GM19238 (cell line): ENCODE measurements around the gene MAP3K20.
A peak's percentile ranks its signal among the peaks of the same experiment; 100 is the strongest.
"Not testable (repeated sequence)": the region's sequence is repeated elsewhere in the genome, so short reads cannot be mapped to it uniquely, and the experiment has no call there.

Experiments used
- DNase-seq: peaks from one replicate; pipeline ENCODE4 v3.0.0; 2011; ENCODE audit warnings: low spot score; ENCODE audit not compliant: insufficient read length

Gene MAP3K20

DNA sequence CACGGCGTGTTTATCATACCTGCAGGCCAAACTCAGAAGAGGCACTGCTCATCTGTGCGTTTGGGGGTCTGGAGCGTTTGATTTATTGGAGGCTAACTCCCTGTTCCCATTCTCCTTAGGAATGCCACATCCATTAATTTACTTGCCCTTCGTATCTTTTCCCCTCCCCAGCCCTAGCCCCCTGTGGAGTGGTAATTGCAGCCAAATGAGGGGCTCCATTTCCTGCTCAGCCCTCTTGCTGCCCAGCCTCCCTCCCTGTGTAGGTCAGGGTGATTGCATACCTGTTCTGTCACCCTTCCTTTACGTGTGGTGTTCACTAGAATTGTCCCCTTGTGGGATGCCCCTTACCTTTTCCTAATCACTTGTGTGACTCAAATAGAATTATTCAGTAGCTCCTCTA lies 120.4 kb downstream of the MAP3K20 start:
- no peak for DNase-seq

DNA sequence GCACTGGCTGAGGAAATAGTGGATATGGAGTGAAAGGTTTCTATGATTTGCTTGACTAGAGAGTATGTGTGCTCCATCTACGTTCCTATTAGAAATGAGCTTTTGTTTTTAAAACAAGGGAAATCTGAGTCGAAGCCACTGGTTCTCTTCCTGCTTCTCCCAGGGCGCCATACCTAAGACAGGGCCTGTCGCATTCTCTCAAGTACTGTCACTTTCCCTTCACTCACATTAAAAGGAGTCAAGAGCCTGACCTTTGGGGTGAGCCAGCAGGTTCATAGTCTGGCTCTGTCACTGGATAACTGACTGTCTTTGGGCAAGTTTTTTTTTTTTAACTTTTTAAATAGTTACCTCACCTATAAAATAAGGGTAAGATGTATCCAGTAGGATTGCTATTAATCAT lies 121.0 kb downstream of the MAP3K20 start:
- no peak for DNase-seq

DNA sequence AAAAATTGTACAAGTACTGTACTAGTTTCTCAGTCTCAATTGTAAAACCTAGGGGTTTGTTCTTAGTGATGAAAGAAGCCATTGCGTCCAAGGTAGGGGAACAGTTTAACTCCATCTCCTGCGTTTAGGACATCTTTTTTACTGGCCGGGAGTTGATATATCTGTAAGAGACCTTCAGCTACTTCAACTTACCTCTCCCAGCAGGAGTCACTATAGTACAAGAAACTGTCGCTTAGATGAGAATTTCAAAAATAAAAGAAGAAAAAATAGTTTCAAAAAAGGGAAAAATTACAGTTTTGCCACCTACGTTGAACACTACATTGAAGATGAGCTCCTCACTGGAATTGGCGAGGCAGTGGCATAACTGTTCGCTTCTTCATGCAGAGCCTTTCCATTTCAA lies 122.7 kb downstream of the MAP3K20 start:
- no peak for DNase-seq

DNA sequence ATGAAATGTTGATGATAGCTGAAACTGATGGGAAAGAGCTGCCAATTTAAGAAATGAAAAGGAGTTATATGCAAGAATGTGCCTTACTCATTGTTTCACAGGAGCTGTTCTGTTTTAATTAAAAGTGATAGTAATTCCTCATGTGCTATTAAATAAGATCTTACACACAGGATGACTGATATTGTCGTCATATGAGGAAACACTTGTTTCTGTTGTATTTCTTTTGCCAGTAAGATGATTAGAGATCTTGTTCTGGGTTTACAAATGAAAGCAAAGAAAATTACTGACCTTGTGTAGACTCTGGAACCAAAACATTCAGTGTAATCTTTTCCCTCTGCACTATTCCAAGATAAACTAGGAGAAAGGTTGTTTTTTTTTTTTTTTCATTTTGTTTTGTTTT lies 123.6 kb downstream of the MAP3K20 start:
- no peak for DNase-seq

DNA sequence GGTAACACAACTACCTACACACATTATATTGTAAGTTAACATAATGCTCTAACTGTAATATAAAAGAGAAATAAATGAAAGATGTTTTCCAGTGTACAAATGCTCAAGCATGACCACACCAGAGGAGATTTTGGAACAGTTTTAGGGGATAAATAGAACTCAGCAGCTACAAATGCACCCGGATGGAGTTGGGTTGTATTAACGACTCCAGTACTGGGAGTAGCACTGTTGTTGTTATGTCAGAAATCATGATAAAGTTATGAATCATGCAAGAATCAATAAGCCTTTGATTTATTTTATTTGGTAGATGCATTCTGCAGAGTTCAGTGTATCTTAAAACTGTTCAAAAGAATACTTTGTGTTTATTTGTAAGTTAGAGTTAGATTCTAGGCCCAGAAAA lies 126.9 kb downstream of the MAP3K20 start:
- no peak for DNase-seq

DNA sequence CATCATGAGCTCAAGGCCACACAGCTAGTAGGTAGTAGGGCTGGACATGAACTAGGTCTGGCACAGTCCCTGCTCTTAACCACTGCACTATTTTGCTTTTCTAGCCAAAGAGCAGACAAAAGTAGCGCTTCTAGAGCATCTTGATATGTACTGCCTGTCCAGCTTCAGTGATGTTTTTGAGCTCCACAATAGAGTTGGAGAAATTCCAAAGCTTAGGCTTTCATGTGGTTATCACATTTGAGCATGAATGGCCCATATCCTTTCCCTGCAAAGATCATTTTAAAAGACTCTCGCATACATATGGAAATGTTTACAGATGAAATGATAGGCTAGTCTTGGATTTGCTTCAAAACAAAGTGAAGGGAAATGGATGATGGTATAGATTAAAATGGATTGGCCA lies 128.7 kb downstream of the MAP3K20 start:
- DNase-seq: no peak

DNA sequence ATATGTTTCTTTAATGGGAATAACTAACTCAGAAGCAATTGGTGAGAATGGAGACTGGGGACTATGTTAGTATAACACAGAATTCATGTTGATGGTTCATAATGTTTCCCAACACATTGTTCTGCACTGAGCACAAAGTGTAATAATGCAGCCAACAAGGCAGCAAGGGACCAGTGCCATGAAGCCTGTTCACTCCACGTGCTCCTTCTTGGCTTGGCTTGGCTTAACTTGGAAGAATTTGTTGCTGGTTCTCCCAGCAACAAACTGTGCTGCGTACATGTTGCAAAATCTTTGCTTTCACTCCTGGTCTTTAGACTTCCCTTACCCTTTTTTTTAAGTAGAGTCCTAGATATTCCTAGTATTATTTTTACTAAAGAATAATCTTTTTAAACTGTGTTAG lies 129.7 kb downstream of the MAP3K20 start:
- DNase-seq: no peak

DNA sequence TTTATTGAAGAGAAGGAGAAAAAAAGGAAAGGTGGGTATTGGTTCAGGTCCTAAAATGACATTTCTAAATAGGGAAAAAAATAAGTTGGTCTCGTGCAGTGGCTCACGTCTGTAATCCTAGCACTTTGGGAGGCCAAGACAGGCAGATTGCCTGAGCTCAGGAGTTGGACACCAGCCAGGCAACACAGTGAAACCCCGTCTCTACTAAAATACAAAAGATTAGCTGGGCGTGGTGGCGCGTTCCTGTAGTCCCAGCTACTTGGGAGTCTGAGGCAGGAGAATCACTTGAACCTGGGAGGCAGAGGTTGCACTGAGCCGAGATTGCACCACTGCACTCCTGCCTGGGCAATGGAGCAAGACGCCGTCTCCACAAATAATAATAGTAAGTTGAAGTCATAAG lies 131.5 kb downstream of the MAP3K20 start:
- DNase-seq: not testable (repeated sequence)

DNA sequence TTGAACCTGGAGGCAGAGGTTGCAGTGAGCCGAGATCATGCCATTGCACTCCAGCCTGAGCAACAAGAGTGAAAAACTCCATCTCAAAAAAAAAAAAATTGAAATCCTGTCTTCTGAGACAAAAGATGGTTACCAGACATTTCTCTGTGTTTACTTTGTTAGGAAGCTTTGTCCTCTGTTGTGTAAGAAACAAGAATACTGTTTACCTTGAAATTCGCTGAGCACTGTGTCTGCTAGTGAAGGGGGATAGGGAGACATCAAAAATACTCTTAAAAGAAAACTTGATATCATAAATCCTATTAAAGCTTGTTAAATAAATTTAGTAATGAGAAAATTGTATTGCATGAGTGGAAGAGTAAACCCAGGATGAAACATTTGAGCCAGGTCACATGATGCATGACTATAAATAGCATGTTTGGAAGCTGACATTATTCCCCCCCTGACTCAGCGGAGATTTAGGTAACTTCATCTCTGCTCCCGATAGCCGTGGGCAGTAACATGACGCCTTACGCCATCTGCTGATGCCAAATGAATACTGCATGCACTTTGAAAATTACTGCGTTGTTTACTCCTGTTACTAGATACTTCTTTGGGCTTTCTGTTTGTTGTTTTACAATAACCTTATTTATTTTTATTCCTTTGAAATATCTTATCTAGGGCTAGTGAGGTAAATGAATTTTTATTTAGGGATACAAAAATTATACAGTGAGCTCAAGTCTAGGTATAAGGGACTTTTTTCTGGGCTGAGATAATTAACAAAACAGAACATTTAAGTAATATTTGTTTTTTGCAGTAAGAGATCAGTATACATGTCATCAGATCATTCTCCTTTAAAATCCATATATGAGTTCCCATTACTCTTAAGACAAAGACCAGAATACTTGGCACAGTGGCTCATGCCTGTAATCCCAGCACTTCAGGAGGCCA lies 134.9 kb downstream of the MAP3K20 start:
- DNase-seq: peak; percentile 32

DNA sequence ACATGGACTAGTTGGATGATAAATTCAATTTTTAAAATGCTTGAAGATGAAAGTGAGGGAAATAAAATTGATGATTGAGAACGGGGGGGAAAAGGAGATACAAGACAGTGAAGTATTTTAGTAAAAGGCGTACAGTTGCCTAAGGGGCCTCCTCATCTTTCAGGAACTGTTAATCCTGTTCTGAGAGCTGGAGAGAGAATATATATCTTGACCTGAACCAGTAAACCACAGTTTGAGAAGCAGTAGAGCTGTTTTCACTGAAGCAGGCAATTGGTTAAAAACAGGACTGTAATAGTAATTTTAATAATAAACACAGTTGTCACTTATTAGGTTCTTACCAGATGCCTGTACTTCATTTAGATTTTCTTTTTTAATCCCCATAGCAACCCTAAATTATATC lies 137.5 kb downstream of the MAP3K20 start:
- no peak for DNase-seq

DNA sequence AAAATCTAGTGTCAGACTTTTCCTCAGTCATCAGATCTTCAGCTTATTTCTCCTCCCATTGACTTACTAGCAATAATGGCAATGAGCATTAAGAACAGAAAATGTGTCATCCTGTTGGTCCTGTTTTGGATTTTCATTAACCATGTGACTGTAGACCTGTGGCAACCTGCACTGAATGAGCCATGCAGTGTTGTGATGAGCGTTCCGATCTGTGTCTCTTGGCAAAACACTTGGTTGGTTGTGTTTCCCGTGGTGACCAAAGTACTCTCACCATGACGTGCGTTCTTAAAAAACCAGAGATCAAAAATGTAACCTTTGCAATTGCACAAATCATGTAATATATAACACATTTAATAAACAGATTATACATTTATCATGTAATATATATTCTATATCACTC lies 138.6 kb downstream of the MAP3K20 start:
- no peak for DNase-seq

DNA sequence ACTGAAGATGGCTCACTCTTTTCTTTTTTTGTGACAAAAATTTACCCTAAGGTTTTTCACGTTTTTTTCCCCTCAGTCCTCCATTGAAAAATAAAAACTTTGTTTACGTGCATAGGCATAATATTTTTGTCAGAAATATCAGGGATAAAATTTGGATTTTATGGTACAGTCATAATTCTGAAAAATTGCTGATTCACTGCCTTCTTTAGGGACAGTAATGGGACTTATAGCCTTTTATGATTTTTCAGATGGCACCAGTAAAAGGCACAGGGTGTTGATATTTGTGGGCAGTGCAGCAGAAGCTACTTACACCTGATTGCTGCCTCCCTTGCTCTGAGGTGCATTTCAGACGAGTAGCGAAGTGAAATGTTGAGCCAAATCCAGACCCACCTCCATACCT lies 139.7 kb downstream of the MAP3K20 start:
- no peak for DNase-seq

DNA sequence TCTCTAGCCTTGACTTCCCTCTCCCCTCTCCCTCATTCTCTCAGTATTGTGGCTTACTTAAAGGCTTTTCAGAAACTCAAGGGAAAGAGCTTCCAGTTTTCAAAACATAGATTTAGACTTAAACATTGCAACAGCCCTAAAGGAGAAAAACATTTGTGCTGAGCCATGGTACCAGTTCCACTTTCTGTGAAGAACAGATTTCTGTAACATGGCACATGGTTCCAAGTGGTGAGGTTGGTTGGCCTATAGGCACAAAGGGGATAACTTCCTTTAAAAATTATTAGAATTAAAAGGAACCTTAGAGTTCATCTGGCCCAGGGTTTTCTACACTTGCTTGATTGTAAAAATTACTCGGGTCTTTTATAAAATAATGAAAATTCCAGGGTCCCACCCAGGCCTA lies 140.4 kb downstream of the MAP3K20 start:
- DNase-seq: no peak

DNA sequence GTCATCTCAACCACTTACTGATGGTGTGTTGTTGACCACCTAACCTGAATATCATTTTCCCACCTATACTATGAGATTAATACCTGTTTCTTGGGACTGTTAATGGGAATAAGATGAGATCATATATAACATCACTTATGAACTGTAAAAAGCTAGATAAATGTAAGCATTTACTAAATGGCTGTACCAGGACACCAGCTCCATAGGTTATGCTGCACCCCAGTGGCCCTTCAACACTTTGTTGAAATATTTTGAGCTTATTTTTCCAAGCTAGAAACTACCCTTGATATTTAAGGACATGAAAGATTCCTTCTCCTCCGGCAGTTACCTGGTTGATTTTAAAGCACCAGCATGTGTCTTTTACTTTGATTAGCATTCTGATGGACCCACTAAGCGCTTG lies 141.0 kb downstream of the MAP3K20 start:
- no peak for DNase-seq

DNA sequence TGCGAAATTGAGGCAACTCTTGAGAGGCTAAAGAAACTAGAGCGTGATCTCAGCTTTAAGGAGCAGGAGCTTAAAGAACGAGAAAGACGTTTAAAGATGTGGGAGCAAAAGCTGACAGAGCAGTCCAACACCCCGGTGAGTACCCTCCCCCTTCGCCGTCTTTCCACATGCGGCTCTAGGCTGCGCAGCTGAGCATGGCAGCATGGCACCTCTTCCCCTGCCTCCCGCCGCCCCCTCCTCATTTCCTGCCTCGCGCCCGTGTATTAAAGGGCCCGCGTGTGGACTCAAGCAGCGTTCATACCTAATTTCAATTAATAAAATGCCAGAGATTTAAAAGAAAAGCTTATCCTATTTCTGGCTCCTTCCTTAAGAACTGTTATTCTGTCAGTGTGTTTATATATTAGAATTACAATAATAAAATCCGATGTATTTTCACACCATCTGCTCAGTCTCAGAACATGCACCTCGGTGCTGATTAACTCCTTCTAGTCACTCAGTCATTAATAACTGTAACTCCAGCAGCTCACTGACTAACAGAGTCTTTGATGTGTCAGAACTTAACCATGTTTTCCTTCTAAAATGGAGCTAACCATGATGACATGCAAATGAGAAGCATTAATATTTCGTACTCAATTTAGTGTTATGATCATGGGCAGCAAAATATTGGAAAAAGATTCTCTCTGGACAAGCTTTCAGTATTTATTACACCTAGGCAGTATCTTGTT lies 141.6 kb downstream of the MAP3K20 start:
- no peak for DNase-seq

DNA sequence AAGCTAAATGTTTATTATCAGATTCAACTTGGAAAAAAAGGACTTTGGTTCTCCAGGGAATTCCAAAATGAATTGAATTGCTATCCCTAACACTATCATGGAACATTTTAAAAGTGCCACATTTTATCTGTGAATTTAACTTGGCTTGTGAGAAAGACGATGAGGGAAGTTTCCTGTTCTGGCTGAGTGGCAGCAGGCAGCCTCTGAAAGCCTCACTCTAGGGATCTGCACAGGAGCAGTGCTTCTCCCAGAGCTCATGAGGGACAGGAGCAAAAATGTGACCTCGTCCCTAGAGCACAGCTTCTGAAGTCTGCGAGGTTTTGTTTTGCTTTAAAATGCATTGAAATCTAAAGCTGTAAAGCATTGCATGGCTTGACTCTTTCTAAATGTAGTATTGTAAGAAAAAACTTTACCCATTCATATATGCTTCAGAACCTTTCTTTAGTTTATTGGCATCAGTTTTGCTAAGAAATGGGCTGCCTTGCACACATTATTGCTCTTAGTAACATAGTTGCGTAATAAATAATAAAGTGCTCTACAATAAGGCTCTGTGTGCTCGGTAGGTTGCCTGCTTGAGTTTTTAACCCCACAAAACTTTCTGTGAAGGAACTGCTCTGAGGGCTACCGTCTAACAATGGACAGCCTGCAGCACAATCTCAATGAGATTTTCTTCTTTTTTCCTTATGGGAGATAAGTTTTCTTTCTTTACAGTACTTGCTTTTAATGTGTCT lies 142.8 kb downstream of the MAP3K20 start:
- DNase-seq: no peak

DNA sequence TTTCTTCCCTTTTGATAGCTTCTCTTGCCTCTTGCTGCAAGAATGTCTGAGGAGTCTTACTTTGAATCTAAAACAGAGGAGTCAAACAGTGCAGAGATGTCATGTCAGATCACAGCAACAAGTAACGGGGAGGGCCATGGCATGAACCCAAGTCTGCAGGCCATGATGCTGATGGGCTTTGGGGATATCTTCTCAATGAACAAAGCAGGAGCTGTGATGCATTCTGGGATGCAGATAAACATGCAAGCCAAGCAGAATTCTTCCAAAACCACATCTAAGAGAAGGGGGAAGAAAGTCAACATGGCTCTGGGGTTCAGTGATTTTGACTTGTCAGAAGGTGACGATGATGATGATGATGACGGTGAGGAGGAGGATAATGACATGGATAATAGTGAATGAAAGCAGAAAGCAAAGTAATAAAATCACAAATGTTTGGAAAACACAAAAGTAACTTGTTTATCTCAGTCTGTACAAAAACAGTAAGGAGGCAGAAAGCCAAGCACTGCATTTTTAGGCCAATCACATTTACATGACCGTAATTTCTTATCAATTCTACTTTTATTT lies 145.6 kb downstream of the MAP3K20 start:
- DNase-seq: no peak

DNA sequence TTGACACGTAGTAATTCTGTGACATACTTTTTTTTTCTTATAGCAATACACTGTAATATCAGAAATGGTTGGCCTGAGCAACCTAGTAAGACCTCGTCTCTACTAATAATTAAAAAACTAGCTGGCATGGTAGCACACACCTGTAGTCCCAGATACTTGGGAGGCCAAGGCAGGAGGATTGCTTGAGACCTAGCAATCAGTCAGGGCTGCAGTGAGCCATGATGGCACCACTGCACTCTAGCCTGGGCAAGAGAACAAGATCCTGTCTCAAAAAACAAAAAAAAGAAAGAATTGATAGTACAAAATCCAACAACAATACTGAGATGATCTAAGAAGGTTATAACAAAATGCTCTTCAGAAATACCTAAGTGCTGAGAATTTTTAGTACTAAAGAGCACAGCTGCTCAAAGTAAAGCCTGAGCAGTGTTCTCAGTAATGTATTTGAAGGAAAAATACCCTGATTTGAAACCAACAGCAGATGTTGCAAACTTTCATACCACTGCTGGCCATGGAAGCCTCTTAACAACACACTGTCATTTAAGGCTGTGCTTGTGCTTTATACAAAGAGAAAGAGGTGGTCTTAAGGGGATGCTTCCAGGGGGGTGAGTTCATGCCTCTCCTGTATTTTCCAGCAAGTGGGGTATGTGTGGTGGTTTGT lies 146.4 kb downstream of the MAP3K20 start:
- no peak for DNase-seq

DNA sequence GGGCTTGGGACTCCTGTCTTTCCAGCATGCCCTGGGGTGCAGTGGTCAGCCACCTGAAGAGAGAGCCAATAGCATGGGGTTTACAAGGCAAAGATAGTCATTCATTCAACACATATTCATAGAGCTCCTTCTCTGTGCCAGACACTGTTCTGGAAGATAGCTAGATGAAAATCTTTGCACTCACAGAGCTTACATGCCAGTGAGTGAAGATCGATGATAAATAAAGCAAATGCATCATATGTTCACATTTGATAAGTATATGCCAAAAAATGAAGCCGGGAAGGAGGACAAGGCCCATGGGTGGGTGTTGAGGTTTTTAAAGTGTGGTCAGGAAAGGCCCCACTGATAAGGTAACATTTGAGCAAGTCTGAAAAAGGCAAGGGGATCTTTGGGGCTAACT lies 148.2 kb downstream of the MAP3K20 start:
- no peak for DNase-seq

DNA sequence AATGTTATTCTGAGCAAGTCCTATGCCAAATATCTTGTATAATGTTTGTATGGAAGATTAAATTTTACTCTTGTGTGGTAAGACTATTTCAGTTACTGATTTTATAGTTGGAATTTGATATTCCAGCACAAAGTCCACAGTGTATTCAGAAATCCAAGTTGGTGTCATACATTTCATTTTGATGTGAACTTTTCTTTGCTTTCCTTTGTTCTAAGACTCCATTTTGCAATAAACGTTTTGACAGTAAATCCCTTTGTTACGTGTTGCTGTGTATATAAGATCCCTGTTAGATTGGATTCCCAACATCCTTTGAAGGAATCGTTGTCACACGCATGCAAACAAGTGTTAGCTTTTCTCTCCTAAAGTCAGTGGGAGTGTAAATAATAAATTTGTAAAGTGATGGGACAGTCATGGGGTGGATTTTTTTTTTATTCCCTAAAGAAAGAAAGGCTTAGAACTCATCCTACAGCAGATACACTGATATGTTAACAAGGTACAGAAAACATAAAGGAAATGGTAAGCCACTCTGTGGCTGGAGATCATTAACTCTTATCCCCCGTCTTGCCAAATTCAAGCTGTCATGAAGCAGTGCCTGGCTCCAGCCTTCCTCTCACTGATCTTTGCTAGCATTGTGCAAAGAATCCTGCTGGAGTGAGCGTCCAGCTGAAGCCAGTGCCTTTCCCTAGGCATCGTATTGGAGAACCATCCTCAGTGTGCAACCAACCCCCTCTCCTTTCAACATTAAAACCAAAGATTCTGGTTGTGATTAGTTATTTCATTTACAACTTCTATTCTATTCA lies 151.5 kb downstream of the MAP3K20 start:
- DNase-seq: no peak
